HCT116 (cell line): Measurements from ENCODE around the gene TSPO. TPM values are rescaled to one million over a fixed set of nuclear protein-coding genes. Genes with fewer than 3 reads are reported as not detected.

ENCODE experiments used
- ATAC-seq: fragments of 200-7000 bp; cut with Tn5 transposase; 2 replicates; pipeline ENCODE4 v1.9.1; 2020; ENCODE audit warnings: mild to moderate bottlenecking, moderate library complexity
- BruUV-seq: library from RNA; stranded (reverse); fragments of 400-500 nt; replicated peaks from 2 replicates; lab custom pipeline; 2021; lab: Mats Ljungman, UMichigan
- CTCF ChIA-PET: fragments of 300-600 bp; sonication (Branson Sonifier 250); formaldehyde crosslinking; loops from one replicate; lab custom pipeline; 2021; ENCODE audit warnings: antibody characterized with exemption; lab: Charles Lee
- POLR2A ChIA-PET: fragments of 300-600, 350-600 bp; sonication (Branson Sonifier 250); formaldehyde crosslinking; loops from one replicate; lab custom pipeline; 2021; ENCODE audit warnings: antibody characterized with exemption; lab: Charles Lee
- RAD21 ChIA-PET, 2 experiments: fragments of 300-600 bp; sonication (Branson Sonifier 250); formaldehyde crosslinking; loops; one replicate each; lab custom pipeline; 2023; ENCODE audit warnings: low total read pairs in 2 of 2; ENCODE audit not compliant: uncharacterized antibody in 2 of 2, unreplicated experiment in 2 of 2, low non-redundant PET in 1 of 2; lab: Charles Lee
- DNase-seq: peaks from one replicate; pipeline ENCODE4 v3.0.0-alpha.2; 2010; ENCODE audit warnings: low read depth, low spot score
- H2AFZ ChIP-seq: fragments of 200-600 bp; shearing (Covaris generic), sonication (generic); 2 replicates; pipeline ENCODE4 v1.6.1; 2017; ENCODE audit warnings: low read depth, mixed run types, mixed read lengths, antibody characterized with exemption, low read length; ENCODE audit not compliant: poor library complexity, severe bottlenecking
- H3K27ac ChIP-seq: 2 replicates; pipeline ENCODE4 v1.5.1; 2012; ENCODE audit warnings: low read depth, low read length
- H3K27me3 ChIP-seq: fragments of 200-600 bp; sonication (generic); 2 replicates; pipeline ENCODE4 v1.6.1; 2016; ENCODE audit warnings: mixed run types, low read length, mixed read lengths; ENCODE audit not compliant: insufficient read depth
- H3K36me3 ChIP-seq, 2 experiments: fragments of 200-500 bp in 1 of 2; fragments of 200-600 bp in 1 of 2; sonication (Bioruptor generic) in 1 of 2; sonication (generic) in 1 of 2; 2 replicates each; pipeline versions ENCODE4 v1.5.1 to v1.6.1; 2014 to 2016; ENCODE audit warnings: low read length in 2 of 2, inconsistent platforms in 1 of 2, mixed read lengths in 1 of 2, mixed run types in 1 of 2; ENCODE audit not compliant: insufficient read depth in 2 of 2, control insufficient read depth in 1 of 2
- H3K4me1 ChIP-seq, 2 experiments: fragments of 200-600 bp in 1 of 2; sonication (generic) in 1 of 2; 2 replicates each; pipeline versions ENCODE4 v1.5.1 to v1.6.1; 2012 to 2017; ENCODE audit warnings: low read length in 2 of 2, inconsistent platforms in 1 of 2, mild to moderate bottlenecking in 1 of 2, mixed read lengths in 1 of 2, mixed run types in 1 of 2, moderate library complexity in 1 of 2; ENCODE audit not compliant: insufficient read depth in 2 of 2, control insufficient read depth in 1 of 2
- H3K4me2 ChIP-seq: fragments of 200-600 bp; sonication (generic); 2 replicates; pipeline ENCODE4 v1.6.1; 2017; ENCODE audit warnings: mixed run types, low read length, mixed read lengths
- H3K4me3 ChIP-seq, 2 experiments: fragments of 200-600 bp in 1 of 2; sonication (generic) in 1 of 2; replicated peaks in 1 of 2; 2 replicates each; pipeline ENCODE4 v1.5.1; 2011 to 2016; ENCODE audit warnings: low read length in 2 of 2, control low read depth in 1 of 2, low read depth in 1 of 2, mild to moderate bottlenecking in 1 of 2, mixed read lengths in 1 of 2, mixed run types in 1 of 2
- H3K79me2 ChIP-seq: fragments of 200-600 bp; sonication (generic); 2 replicates; pipeline ENCODE4 v1.6.1; 2017; ENCODE audit warnings: mild to moderate bottlenecking, mixed run types, low read length, moderate library complexity, mixed read lengths; ENCODE audit not compliant: insufficient read depth
- H3K9ac ChIP-seq: fragments of 200-600 bp; sonication (generic); 2 replicates; pipeline ENCODE4 v1.6.1; 2016; ENCODE audit warnings: low read length, mixed read lengths
- H3K9me2 ChIP-seq: fragments of 200-600 bp; sonication (generic), shearing (Covaris generic); 2 replicates; pipeline ENCODE4 v1.6.1; 2017; ENCODE audit warnings: mixed run types, mild to moderate bottlenecking, moderate library complexity; ENCODE audit not compliant: insufficient read depth
- H3K9me3 ChIP-seq, 2 experiments: fragments of 200-500 bp in 1 of 2; fragments of 200-600 bp in 1 of 2; sonication (Bioruptor generic) in 1 of 2; sonication (generic) in 1 of 2; 2 replicates each; pipeline ENCODE4 v1.6.1; 2014 to 2017; ENCODE audit warnings: low read length in 2 of 2, mixed read lengths in 2 of 2, inconsistent platforms in 1 of 2, low read depth in 1 of 2, mild to moderate bottlenecking in 1 of 2, mixed run types in 1 of 2, moderate library complexity in 1 of 2; ENCODE audit not compliant: control insufficient read depth in 1 of 2, insufficient read depth in 1 of 2
- H4K20me1 ChIP-seq: fragments of 200-600 bp; sonication (generic), shearing (Covaris generic); 2 replicates; pipeline ENCODE4 v1.6.1; 2017; ENCODE audit warnings: mixed run types, mild to moderate bottlenecking, moderate library complexity; ENCODE audit not compliant: insufficient read depth
- EGR1 ChIP-seq: IDR thresholded peaks from 2 replicates; pipeline ENCODE4 v1.6.1; 2012; ENCODE audit warnings: low read depth
- EZH2 ChIP-seq: fragments of 200-600 bp; sonication (generic); IDR thresholded peaks from 2 replicates; pipeline ENCODE4 v1.6.1; 2017; ENCODE audit warnings: antibody characterized with exemption, mixed run types
- RAD21 ChIP-seq: IDR thresholded peaks from 2 replicates; pipeline ENCODE4 v1.6.1; 2012; ENCODE audit warnings: low read depth, mild to moderate bottlenecking
- REST ChIP-seq: IDR thresholded peaks from 2 replicates; pipeline ENCODE4 v1.6.1; 2012; ENCODE audit warnings: low read depth
- SRF ChIP-seq: IDR thresholded peaks from 2 replicates; pipeline ENCODE4 v1.6.1; 2012; ENCODE audit warnings: low read depth
- YY1 ChIP-seq: IDR thresholded peaks from 2 replicates; pipeline ENCODE4 v1.6.1; 2011; ENCODE audit warnings: low read length, low read depth, moderate library complexity, mild to moderate bottlenecking; ENCODE audit not compliant: insufficient replicate concordance; ENCODE audit errors: extremely low read depth
- intact Hi-C: fragments of 100-400 bp; cut with micrococcal nuclease; formaldehyde crosslinking; loops from 2 replicates; pipeline ENCODE4 v1.10.0; 2022
- total RNA-seq: library from RNA; stranded (reverse); gene quantifications from one replicate; pipeline ENCODE4 v1.2.1, GENCODE V29; 2021; ENCODE audit not compliant: unreplicated experiment

The TSPO gene
- total RNA-seq, 1 experiment from 2014 or later: 192 TPM

GRCh38 chr22:43166132-43166930 lies 15.0 kb downstream of the TSPO start:
- Histone ChIP-seq H4K20me1 (no peaks in the 10 kb centered on the region), H3K9ac (no peak overlapping the region), H3K9me2 (no peaks in the 10 kb centered on the region), H3K27me3 (no peaks in the 10 kb centered on the region), H3K4me2 (no peak overlapping the region), H3K4me1 (no peaks in the 10 kb centered on the region), H3K9me3 (no peaks in the 10 kb centered on the region), H3K4me3 (no peak overlapping the region), H3K36me3 (peaks cover 3 to 10% of the 10 kb centered on the region in 2 experiments; a peak in 3 of 4 replicates), H3K79me2 (no peaks in the 10 kb centered on the region), H2AFZ (no peak overlapping the region), H3K27ac (no peak overlapping the region)
- DNase-seq (no peak), ATAC-seq (peak; percentile 24)
- intact Hi-C loops: no loop called here
- ChIA-PET RAD21 (interaction anchor here in 1 of 2 experiments (0.7 to 1.0 kb wide), 2 partner anchors 13 to 49 kb away, joined by 3 to 5 read pairs; no protein-coding TSS in a partner anchor), POLR2A (interaction anchor here (1.1 kb wide), 1 partner anchor 21 kb away, joined by 4 read pairs; the partner anchor contains the start of gene TTLL12), CTCF (no interaction called here)
- no TSS peak for BruUV-seq
- TF ChIP-seq SRF (no peak), EZH2 (no peak), EGR1 (no peak), REST (no peak), RAD21 (no peak), YY1 (no peak)
